GM12878 (cell line): Measurements from ENCODE around the gene UNC13B. TPM values are rescaled to one million over a fixed set of nuclear protein-coding genes. Genes with fewer than 3 reads are reported as not detected.

Experiments
- ATAC-seq: fragments of 200-7000 bp; cut with Tn5 transposase; 3 replicates; pipeline ENCODE4 v1.9.1; 2020; ENCODE audit warnings: mild to moderate bottlenecking, moderate library complexity
- BruUV-seq: library from RNA; stranded (reverse); fragments of 400-500 nt; replicated peaks from 2 replicates; lab custom pipeline; 2021; lab: Mats Ljungman, UMichigan
- CTCF ChIA-PET: fragments of 300-600 bp; sonication (Branson Sonifier 250); formaldehyde crosslinking; extraction: SDS; loops from one replicate; lab custom pipeline; 2021; ENCODE audit warnings: inconsistent platforms; lab: Yijun Ruan, JAX
- POLR2A ChIA-PET: fragments of 350-600 bp; formaldehyde crosslinking; extraction: SDS; loops from one replicate; lab custom pipeline; 2021; ENCODE audit warnings: inconsistent platforms; lab: Charles Lee
- RAD21 ChIA-PET: fragments of 300-600 bp; sonication (Branson Sonifier 250); formaldehyde crosslinking; loops from one replicate; lab custom pipeline; 2023; ENCODE audit warnings: antibody characterized with exemption; ENCODE audit not compliant: unreplicated experiment; lab: Charles Lee
- SMC1A ChIA-PET: fragments of 300-600 bp; sonication (Branson Sonifier 250); formaldehyde crosslinking; loops from one replicate; lab custom pipeline; 2023; ENCODE audit not compliant: unreplicated experiment, uncharacterized antibody; lab: Charles Lee
- DNase-seq: peaks from one replicate; pipeline ENCODE4 v3.0.0-alpha.2; 2011; ENCODE audit warnings: low read depth, low spot score
- FAIRE-seq: peaks from 3 replicates; lab custom pipeline; 2011; peaks lifted over from hg19 to GRCh38; lab: Jason Lieb, UNC
- H2AFZ ChIP-seq: 2 replicates; pipeline ENCODE4 v1.6.0; 2011; ENCODE audit warnings: low read depth, low read length, control low read depth; ENCODE audit not compliant: control insufficient read depth
- H3K27ac ChIP-seq: 2 replicates; pipeline ENCODE4 v1.5.1; 2011; ENCODE audit warnings: control low read depth; ENCODE audit not compliant: control insufficient read depth, insufficient read depth
- H3K27me3 ChIP-seq, 2 experiments: replicated peaks in 1 of 2; 2 replicates each; pipeline versions ENCODE4 v1.6.0 to v1.6.1; 2011; ENCODE audit warnings: low read length in 1 of 2; ENCODE audit not compliant: control insufficient read depth in 2 of 2, insufficient read depth in 2 of 2
- H3K36me3 ChIP-seq, 2 experiments: 2 replicates each; pipeline ENCODE4 v1.5.1; 2011; ENCODE audit warnings: low read length in 1 of 2; ENCODE audit not compliant: control insufficient read depth in 2 of 2, insufficient read depth in 2 of 2
- H3K4me1 ChIP-seq: 2 replicates; pipeline ENCODE4 v1.6.1; 2011; ENCODE audit warnings: mild to moderate bottlenecking, low read length, moderate library complexity, mixed read lengths; ENCODE audit not compliant: control insufficient read depth, insufficient read depth
- H3K4me2 ChIP-seq: 2 replicates; pipeline ENCODE4 v1.6.0; 2011; ENCODE audit warnings: control low read depth; ENCODE audit not compliant: control insufficient read depth, insufficient read depth
- H3K4me3 ChIP-seq: fragments of 200-600 bp; sonication (generic); 2 replicates; pipeline ENCODE4 v1.5.1; 2016
- H3K79me2 ChIP-seq: 2 replicates; pipeline ENCODE4 v1.6.0; 2011; ENCODE audit warnings: low read length; ENCODE audit not compliant: control insufficient read depth, insufficient read depth
- H3K9ac ChIP-seq: 2 replicates; pipeline ENCODE4 v1.8.0; 2011; ENCODE audit warnings: low read length, control low read depth, mixed read lengths; ENCODE audit not compliant: control insufficient read depth, insufficient read depth
- H3K9me3 ChIP-seq: replicated peaks from 3 replicates; pipeline ENCODE4 v1.5.1; 2011; ENCODE audit warnings: mild to moderate bottlenecking, low read length; ENCODE audit not compliant: control insufficient read depth, insufficient read depth
- H4K20me1 ChIP-seq: 2 replicates; pipeline ENCODE4 v1.6.0; 2011; ENCODE audit not compliant: control insufficient read depth, insufficient read depth
- FOXM1 ChIP-seq: IDR thresholded peaks from 2 replicates; pipeline ENCODE4 v1.6.1; 2012; ENCODE audit warnings: low read depth, mild to moderate bottlenecking, inconsistent platforms, low read length, moderate library complexity
- PML ChIP-seq: IDR thresholded peaks from 2 replicates; pipeline ENCODE4 v1.6.1; 2012; ENCODE audit warnings: low read length, inconsistent platforms
- RAD21 ChIP-seq: IDR thresholded peaks from 2 replicates; pipeline ENCODE4 v1.6.1; 2011; ENCODE audit warnings: mild to moderate bottlenecking, low read depth, low read length, moderate library complexity; ENCODE audit not compliant: insufficient read depth
- RFX5 ChIP-seq: IDR thresholded peaks from 2 replicates; pipeline ENCODE4 v1.6.1; 2011; ENCODE audit warnings: low read depth, low read length, improper control_type of control experiment
- SREBF1 ChIP-seq: IDR thresholded peaks from 2 replicates; pipeline ENCODE4 v1.6.1; 2012; ENCODE audit warnings: mild to moderate bottlenecking, low read length
- WGBS: methylation state at CpG from one replicate; pipeline ENCODE4 v1.1.6; 2016; ENCODE audit warnings: low lambda C conversion rate; ENCODE audit not compliant: insufficient replicate concordance, insufficient coverage; ENCODE audit errors: missing lambda C conversion rate; 5-methylcytosine and 5-hydroxymethylcytosine counted together
- in situ Hi-C: fragments of 300-500 bp; cut with MboI; formaldehyde crosslinking; loops from 9 replicates; pipeline ENCODE4 v1.14.3; 2018; ENCODE audit warnings: mixed read lengths
- intact Hi-C: fragments of 100-400 bp; cut with micrococcal nuclease; formaldehyde crosslinking; loops from one replicate; pipeline ENCODE4 v1.14.2; 2022; ENCODE audit not compliant: unreplicated experiment
- polyA plus RNA-seq, 11 experiments: library from polyadenylated mRNA; depleted of rRNA in 4 of 11; unstranded in 6 of 11; stranded (reverse) in 5 of 11; fragments of >200 nt; fragmentation: Nextera tagmentation in 4 of 11; fragmentation: Illumina TruSeq in 1 of 11; extraction: Ambion mirVana in 4 of 11; extraction: Trizol in 1 of 11; gene quantifications; 1 replicate in 1 of 11; 2 replicates in 10 of 11; pipeline versions ENCODE4 v1.2.1 to v1.2.3, GENCODE V29; 2011 to 2016; ENCODE audit warnings: inconsistent platforms in 2 of 11, missing spikeins in 2 of 11, low read depth in 1 of 11
- total RNA-seq, 4 experiments: library from RNA; depleted of rRNA in 3 of 4; stranded (reverse); fragments of >200 nt in 3 of 4; fragmentation: Illumina TruSeq in 1 of 4; extraction: Trizol in 1 of 4; gene quantifications; 2 replicates each; pipeline versions ENCODE4 v1.2.1 to v1.2.3, GENCODE V29; 2013 to 2021
- TF ChIP-seq, protein P1 (sequence below): fragments of 450-650 bp; IDR thresholded peaks from 2 replicates; pipeline ENCODE4 v1.6.1; 2017; ENCODE audit warnings: mild to moderate bottlenecking

UNC13B gene
- total and polyA plus RNA-seq, 10 of the 15 experiments (the other 5 are each of a cell fraction or from before 2014, with no cell fraction given): under 0.01 to 0.42 (median 0.06) TPM; not detected in 4

DNA sequence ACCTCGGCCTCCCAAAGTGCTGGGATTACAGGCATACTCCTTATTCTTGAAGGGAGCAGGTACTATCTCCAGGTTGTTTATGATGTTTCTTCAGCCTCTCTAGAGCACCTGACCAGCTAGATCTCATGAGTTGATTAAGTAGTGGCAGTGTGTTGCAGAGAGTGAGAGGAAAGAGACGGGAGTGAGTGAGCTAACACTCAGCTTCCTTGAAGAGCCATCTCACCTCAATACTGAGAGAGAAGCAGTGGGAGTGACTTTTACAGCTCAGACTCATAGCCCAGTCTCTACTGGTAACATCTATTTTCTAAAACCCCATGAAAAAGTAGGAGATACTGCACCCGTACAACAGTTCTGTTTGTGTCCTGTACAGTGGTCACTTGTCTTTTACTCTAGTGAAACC, 284.2 kb downstream of the UNC13B start:
- Histone ChIP-seq H3K9ac (no peak overlapping the region), H3K4me3 (no peak overlapping the region), H3K27me3 (no peaks in the 10 kb centered on the region), H3K4me1 (no peaks in the 10 kb centered on the region), H3K9me3 (no peaks in the 10 kb centered on the region), H4K20me1 (no peaks in the 10 kb centered on the region), H2AFZ (no peak overlapping the region), H3K36me3 (no peaks in the 10 kb centered on the region), H3K27ac (no peak overlapping the region), H3K4me2 (no peak overlapping the region), H3K79me2 (no peaks in the 10 kb centered on the region)
- intact Hi-C loops (no loop called here), in situ Hi-C loops (no loop called here)
- TF ChIP-seq RFX5 (no peak), RAD21 (no peak), FOXM1 (no peak), SREBF1 (no peak), PML (no peak)
- TF ChIP-seq, protein P1, sequence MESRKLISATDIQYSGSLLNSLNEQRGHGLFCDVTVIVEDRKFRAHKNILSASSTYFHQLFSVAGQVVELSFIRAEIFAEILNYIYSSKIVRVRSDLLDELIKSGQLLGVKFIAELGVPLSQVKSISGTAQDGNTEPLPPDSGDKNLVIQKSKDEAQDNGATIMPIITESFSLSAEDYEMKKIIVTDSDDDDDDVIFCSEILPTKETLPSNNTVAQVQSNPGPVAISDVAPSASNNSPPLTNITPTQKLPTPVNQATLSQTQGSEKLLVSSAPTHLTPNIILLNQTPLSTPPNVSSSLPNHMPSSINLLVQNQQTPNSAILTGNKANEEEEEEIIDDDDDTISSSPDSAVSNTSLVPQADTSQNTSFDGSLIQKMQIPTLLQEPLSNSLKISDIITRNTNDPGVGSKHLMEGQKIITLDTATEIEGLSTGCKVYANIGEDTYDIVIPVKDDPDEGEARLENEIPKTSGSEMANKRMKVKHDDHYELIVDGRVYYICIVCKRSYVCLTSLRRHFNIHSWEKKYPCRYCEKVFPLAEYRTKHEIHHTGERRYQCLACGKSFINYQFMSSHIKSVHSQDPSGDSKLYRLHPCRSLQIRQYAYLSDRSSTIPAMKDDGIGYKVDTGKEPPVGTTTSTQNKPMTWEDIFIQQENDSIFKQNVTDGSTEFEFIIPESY: no peak
- DNase-seq (no peak), FAIRE-seq (no peak), ATAC-seq (no peak)
- no TSS peak for BruUV-seq
- POLR2A ChIA-PET: no interaction called here
- WGBS: 26% methylated on average over 3 of the region's 3 CpGs
- SMC1A ChIA-PET: interaction anchor here (0.6 kb wide), 1 partner anchor 30 kb away, joined by 4 read pairs; no protein-coding TSS in a partner anchor
- RAD21 ChIA-PET: no interaction called here
- CTCF ChIA-PET: no interaction called here
